Liver (tissue), 3 donors: ENCODE measurements around the gene UBE2E2.

Experiments
- FOXA1 ChIP-seq: IDR thresholded peaks from 2 replicates; pipeline ENCODE4 v1.6.1; 2016; ENCODE audit warnings: antibody characterized with exemption
- GABPA ChIP-seq, 2 donors: IDR thresholded peaks in 1 of 2; conservative IDR thresholded peaks in 1 of 2; 2 replicates each; pipeline ENCODE4 v1.6.1; 2016; ENCODE audit warnings: antibody characterized with exemption in 2 of 2, mild to moderate bottlenecking in 1 of 2, moderate library complexity in 1 of 2
- HNF4G ChIP-seq: IDR thresholded peaks from 2 replicates; pipeline ENCODE4 v1.6.1; 2016; ENCODE audit warnings: antibody characterized with exemption
- JUND ChIP-seq, 2 donors: IDR thresholded peaks; 2 replicates each; pipeline ENCODE4 v1.6.1; 2016; ENCODE audit warnings: antibody characterized with exemption in 2 of 2
- NR2F2 ChIP-seq: IDR thresholded peaks from 2 replicates; pipeline ENCODE4 v1.6.1; 2016; ENCODE audit warnings: antibody characterized with exemption
- TAF1 ChIP-seq: conservative IDR thresholded peaks from 2 replicates; pipeline ENCODE4 v1.6.1; 2016; ENCODE audit warnings: antibody characterized with exemption, mild to moderate bottlenecking
- YY1 ChIP-seq: IDR thresholded peaks from 2 replicates; pipeline ENCODE4 v1.6.1; 2016; ENCODE audit warnings: antibody characterized with exemption, mild to moderate bottlenecking
- TF ChIP-seq, protein P1 (sequence below): fragments of 150-350 bp; IDR thresholded peaks from 2 replicates; pipeline ENCODE4 v1.5.1; 2017; ENCODE audit warnings: improper control_type of control experiment, low read depth, low read length; ENCODE audit not compliant: missing input control
- TF ChIP-seq, protein P2 (sequence below): IDR thresholded peaks from 2 replicates; pipeline ENCODE4 v1.6.1; 2016; ENCODE audit warnings: antibody characterized with exemption
- TF ChIP-seq, protein P3 (sequence below): IDR thresholded peaks from 2 replicates; pipeline ENCODE4 v1.6.1; 2016; ENCODE audit warnings: antibody characterized with exemption, mild to moderate bottlenecking
- donor health status: healthy.
- donor health status: healthy.

DNA sequence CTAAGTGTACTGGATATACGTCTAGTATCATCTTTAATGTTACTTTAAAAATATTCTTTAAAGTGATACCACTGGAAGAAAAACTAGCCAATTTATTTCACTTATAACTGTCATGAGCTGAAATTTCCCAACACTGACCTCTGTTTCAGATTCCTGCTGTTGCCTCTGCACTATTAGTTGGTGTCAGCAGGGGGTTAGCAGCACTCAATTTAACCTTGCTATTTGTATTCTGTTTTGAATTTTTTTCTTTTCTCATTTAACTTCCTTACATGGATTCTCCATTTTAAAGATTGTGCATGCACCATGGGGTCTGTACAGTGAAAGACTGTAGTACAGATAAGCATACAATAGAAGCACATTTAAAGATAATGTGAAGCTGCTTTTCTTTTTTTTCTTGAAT is 169.2 kb downstream of the UBE2E2 start:
- TF ChIP-seq NR2F2 (no peak), JUND (IDR thresholded peaks at IDR 0.05) (no peak), HNF4G (no peak), TAF1 (no peak), GABPA (IDR thresholded peaks at IDR 0.05 in 1 of 2, conservative IDR thresholded peaks at IDR 0.05 in 1 of 2) (no peak), FOXA1 (no peak), YY1 (no peak)
- TF ChIP-seq, protein P1, sequence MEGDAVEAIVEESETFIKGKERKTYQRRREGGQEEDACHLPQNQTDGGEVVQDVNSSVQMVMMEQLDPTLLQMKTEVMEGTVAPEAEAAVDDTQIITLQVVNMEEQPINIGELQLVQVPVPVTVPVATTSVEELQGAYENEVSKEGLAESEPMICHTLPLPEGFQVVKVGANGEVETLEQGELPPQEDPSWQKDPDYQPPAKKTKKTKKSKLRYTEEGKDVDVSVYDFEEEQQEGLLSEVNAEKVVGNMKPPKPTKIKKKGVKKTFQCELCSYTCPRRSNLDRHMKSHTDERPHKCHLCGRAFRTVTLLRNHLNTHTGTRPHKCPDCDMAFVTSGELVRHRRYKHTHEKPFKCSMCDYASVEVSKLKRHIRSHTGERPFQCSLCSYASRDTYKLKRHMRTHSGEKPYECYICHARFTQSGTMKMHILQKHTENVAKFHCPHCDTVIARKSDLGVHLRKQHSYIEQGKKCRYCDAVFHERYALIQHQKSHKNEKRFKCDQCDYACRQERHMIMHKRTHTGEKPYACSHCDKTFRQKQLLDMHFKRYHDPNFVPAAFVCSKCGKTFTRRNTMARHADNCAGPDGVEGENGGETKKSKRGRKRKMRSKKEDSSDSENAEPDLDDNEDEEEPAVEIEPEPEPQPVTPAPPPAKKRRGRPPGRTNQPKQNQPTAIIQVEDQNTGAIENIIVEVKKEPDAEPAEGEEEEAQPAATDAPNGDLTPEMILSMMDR = peak; percentile 24
- TF ChIP-seq, protein P2, sequence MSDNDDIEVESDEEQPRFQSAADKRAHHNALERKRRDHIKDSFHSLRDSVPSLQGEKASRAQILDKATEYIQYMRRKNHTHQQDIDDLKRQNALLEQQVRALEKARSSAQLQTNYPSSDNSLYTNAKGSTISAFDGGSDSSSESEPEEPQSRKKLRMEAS = no peak
- TF ChIP-seq, protein P3, sequence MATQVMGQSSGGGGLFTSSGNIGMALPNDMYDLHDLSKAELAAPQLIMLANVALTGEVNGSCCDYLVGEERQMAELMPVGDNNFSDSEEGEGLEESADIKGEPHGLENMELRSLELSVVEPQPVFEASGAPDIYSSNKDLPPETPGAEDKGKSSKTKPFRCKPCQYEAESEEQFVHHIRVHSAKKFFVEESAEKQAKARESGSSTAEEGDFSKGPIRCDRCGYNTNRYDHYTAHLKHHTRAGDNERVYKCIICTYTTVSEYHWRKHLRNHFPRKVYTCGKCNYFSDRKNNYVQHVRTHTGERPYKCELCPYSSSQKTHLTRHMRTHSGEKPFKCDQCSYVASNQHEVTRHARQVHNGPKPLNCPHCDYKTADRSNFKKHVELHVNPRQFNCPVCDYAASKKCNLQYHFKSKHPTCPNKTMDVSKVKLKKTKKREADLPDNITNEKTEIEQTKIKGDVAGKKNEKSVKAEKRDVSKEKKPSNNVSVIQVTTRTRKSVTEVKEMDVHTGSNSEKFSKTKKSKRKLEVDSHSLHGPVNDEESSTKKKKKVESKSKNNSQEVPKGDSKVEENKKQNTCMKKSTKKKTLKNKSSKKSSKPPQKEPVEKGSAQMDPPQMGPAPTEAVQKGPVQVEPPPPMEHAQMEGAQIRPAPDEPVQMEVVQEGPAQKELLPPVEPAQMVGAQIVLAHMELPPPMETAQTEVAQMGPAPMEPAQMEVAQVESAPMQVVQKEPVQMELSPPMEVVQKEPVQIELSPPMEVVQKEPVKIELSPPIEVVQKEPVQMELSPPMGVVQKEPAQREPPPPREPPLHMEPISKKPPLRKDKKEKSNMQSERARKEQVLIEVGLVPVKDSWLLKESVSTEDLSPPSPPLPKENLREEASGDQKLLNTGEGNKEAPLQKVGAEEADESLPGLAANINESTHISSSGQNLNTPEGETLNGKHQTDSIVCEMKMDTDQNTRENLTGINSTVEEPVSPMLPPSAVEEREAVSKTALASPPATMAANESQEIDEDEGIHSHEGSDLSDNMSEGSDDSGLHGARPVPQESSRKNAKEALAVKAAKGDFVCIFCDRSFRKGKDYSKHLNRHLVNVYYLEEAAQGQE = no peak
